Activated T-cell treated with anti-CD3 and anti-CD28 coated beads for 1 hour (primary cell): ENCODE results near the gene THRSP.
"Not testable (repeated sequence)": the region's sequence is repeated elsewhere in the genome, so short reads cannot be mapped to it uniquely, and the experiment has no call there.

Source experiments
- DNase-seq: peaks from one replicate; pipeline ENCODE4 v3.0.0-alpha.2; 2020; ENCODE audit warnings: low read depth

The THRSP gene

GRCh38 chr11:78039391-78039918 lies 24.2 kb upstream of the THRSP start:
- DNase-seq, result no peak

GRCh38 chr11:78039919-78040671 lies 23.6 kb upstream of the THRSP start:
- DNase-seq, result peak; percentile 2

- no peak for DNase-seq
Measured at GRCh38 chr11:78040691-78041379, 22.8 kb upstream of the THRSP start.

- not testable (repeated sequence) for DNase-seq
Measured at GRCh38 chr11:78041380-78041719, 22.3 kb upstream of the THRSP start.

GRCh38 chr11:78041843-78042440 lies 21.7 kb upstream of the THRSP start:
- DNase-seq, result no peak

GRCh38 chr11:78044706-78045105 lies 19.0 kb upstream of the THRSP start:
- DNase-seq, result no peak

- DNase-seq, result peak; percentile 75
Measured at GRCh38 chr11:78045851-78046485, 17.7 kb upstream of the THRSP start.

GRCh38 chr11:78046486-78046854 lies 17.2 kb upstream of the THRSP start:
- DNase-seq, result no peak

GRCh38 chr11:78048561-78048960 lies 15.1 kb upstream of the THRSP start:
- no peak for DNase-seq

GRCh38 chr11:78049348-78049747 lies 14.3 kb upstream of the THRSP start:
- no peak for DNase-seq

GRCh38 chr11:78050964-78051831 lies 12.5 kb upstream of the THRSP start:
- no peak for DNase-seq

GRCh38 chr11:78054971-78055370 lies 8.7 kb upstream of the THRSP start:
- no peak for DNase-seq

GRCh38 chr11:78056093-78056492 lies 7.6 kb upstream of the THRSP start:
- no peak for DNase-seq

- no peak for DNase-seq
Measured at GRCh38 chr11:78057462-78058055, 6.1 kb upstream of the THRSP start.

GRCh38 chr11:78059749-78060328 lies 3.8 kb upstream of the THRSP start:
- DNase-seq, result not testable (repeated sequence)

GRCh38 chr11:78060533-78060932 lies 3.1 kb upstream of the THRSP start:
- no peak for DNase-seq

GRCh38 chr11:78061088-78061920 lies 2.4 kb upstream of the THRSP start:
- DNase-seq, result no peak

- DNase-seq, result no peak
Measured at GRCh38 chr11:78061921-78062311, 1.7 kb upstream of the THRSP start.

GRCh38 chr11:78062671-78063070 lies 990 bp upstream of the THRSP start:
- DNase-seq, result no peak

GRCh38 chr11:78065203-78065602 lies 1.5 kb downstream of the THRSP start:
- DNase-seq, result no peak
